IMR-90 (cell line): Measurements from ENCODE around the gene CEP95. TPM values are rescaled to one million over a fixed set of nuclear protein-coding genes. Genes with fewer than 3 reads are reported as not detected.
A peak's percentile ranks its signal among the peaks of the same experiment; 100 is the strongest.

Experiments
- ATAC-seq: fragments of 200-7000 bp; cut with Tn5 transposase; 2 replicates; pipeline ENCODE4 v1.9.1; 2020; ENCODE audit warnings: low read depth, mild to moderate bottlenecking, moderate library complexity
- BruUV-seq: library from RNA; stranded (reverse); fragments of 400-500 nt; replicated peaks from 2 replicates; lab custom pipeline; 2021; lab: Mats Ljungman, UMichigan
- CTCF ChIA-PET: fragments of 300-600 bp; formaldehyde crosslinking; extraction: SDS; loops from one replicate; lab custom pipeline; 2021; ENCODE audit warnings: antibody characterized with exemption; lab: Yijun Ruan, JAX
- POLR2A ChIA-PET: fragments of 300-600 bp; sonication (Branson Sonifier 250); formaldehyde crosslinking; loops from one replicate; lab custom pipeline; 2022; ENCODE audit warnings: antibody characterized with exemption; ENCODE audit not compliant: unreplicated experiment; lab: Charles Lee
- DNase-seq: peaks from one replicate; pipeline ENCODE4 v3.0.0; 2013
- H2AFZ ChIP-seq: replicated peaks from 2 replicates; pipeline ENCODE3; 2013; ENCODE audit warnings: low read length, mild to moderate bottlenecking; ENCODE audit not compliant: poor library complexity
- H2AK5ac ChIP-seq: 2 replicates; pipeline ENCODE4 v1.6.1; 2013; ENCODE audit warnings: low read depth, low read length, inconsistent platforms
- H2AK9ac ChIP-seq: replicated peaks from 2 replicates; pipeline ENCODE3; 2013; ENCODE audit warnings: mild to moderate bottlenecking, low read depth, low read length, moderate library complexity; ENCODE audit not compliant: poor library complexity
- H2BK120ac ChIP-seq: 2 replicates; pipeline ENCODE4 v1.6.1; 2013; ENCODE audit warnings: low read depth, low read length, inconsistent platforms
- H2BK15ac ChIP-seq: 3 replicates; pipeline ENCODE4 v1.6.1; 2013; ENCODE audit warnings: low read depth, low read length, inconsistent platforms
- H2BK20ac ChIP-seq: 2 replicates; pipeline ENCODE4 v1.6.1; 2013; ENCODE audit warnings: low read depth, mild to moderate bottlenecking, inconsistent platforms, low read length, moderate library complexity
- H2BK5ac ChIP-seq: 2 replicates; pipeline ENCODE4 v1.6.1; 2013; ENCODE audit warnings: mild to moderate bottlenecking, low read depth, low read length, inconsistent platforms; ENCODE audit not compliant: poor library complexity, severe bottlenecking
- H3K14ac ChIP-seq: replicated peaks from 2 replicates; pipeline ENCODE4 v1.6.1; 2013; ENCODE audit warnings: low read depth, low read length, inconsistent platforms
- H3K18ac ChIP-seq: 2 replicates; pipeline ENCODE4 v1.6.1; 2013; ENCODE audit warnings: low read depth, low read length, control low read depth
- H3K23ac ChIP-seq: 2 replicates; pipeline ENCODE4 v1.6.1; 2013; ENCODE audit warnings: low read depth, low read length, inconsistent platforms
- H3K27ac ChIP-seq: 2 replicates; pipeline ENCODE4 v1.5.1; 2013; ENCODE audit warnings: mild to moderate bottlenecking, control low read depth, low read length; ENCODE audit not compliant: insufficient read depth
- H3K27me3 ChIP-seq: 2 replicates; pipeline ENCODE4 v1.6.1; 2013; ENCODE audit warnings: low read length; ENCODE audit not compliant: control insufficient read depth, insufficient read depth
- H3K36me3 ChIP-seq: 2 replicates; pipeline ENCODE4 v1.6.1; 2013; ENCODE audit warnings: low read length, mixed read lengths; ENCODE audit not compliant: control insufficient read depth, insufficient read depth
- H3K4ac ChIP-seq: 2 replicates; pipeline ENCODE4 v1.6.1; 2013; ENCODE audit warnings: low read depth, low read length, inconsistent platforms
- H3K4me1 ChIP-seq: 2 replicates; pipeline ENCODE4 v1.6.1; 2013; ENCODE audit warnings: low read length, mixed read lengths; ENCODE audit not compliant: control insufficient read depth, insufficient read depth
- H3K4me2 ChIP-seq: 2 replicates; pipeline ENCODE4 v1.6.1; 2013; ENCODE audit warnings: low read depth, mild to moderate bottlenecking, control low read depth, low read length, moderate library complexity
- H3K4me3 ChIP-seq: 2 replicates; pipeline ENCODE4 v1.5.1; 2013; ENCODE audit warnings: low read depth, mild to moderate bottlenecking, control low read depth, low read length, moderate library complexity; ENCODE audit not compliant: insufficient read depth
- H3K56ac ChIP-seq: 2 replicates; pipeline ENCODE4 v1.6.1; 2013; ENCODE audit warnings: low read length, inconsistent platforms; ENCODE audit not compliant: insufficient read depth; ENCODE audit errors: extremely low read depth
- H3K79me1 ChIP-seq, 2 experiments: 2 replicates each; pipeline ENCODE4 v1.6.1; 2013; ENCODE audit warnings: low read length in 2 of 2, inconsistent platforms in 1 of 2, low read depth in 1 of 2
- H3K9ac ChIP-seq: 2 replicates; pipeline ENCODE4 v1.6.1; 2013; ENCODE audit warnings: low read depth, low read length, control low read depth
- H3K9me1 ChIP-seq: 2 replicates; pipeline ENCODE4 v1.6.1; 2013; ENCODE audit warnings: low read length, inconsistent platforms; ENCODE audit not compliant: insufficient read depth
- H3K9me3 ChIP-seq: 2 replicates; pipeline ENCODE4 v1.6.1; 2013; ENCODE audit warnings: low read length; ENCODE audit not compliant: control insufficient read depth, insufficient read depth
- H4K20me1 ChIP-seq: 2 replicates; pipeline ENCODE4 v1.6.1; 2013; ENCODE audit warnings: low read length, inconsistent platforms; ENCODE audit not compliant: insufficient read depth
- H4K5ac ChIP-seq: 2 replicates; pipeline ENCODE4 v1.6.1; 2013; ENCODE audit warnings: mild to moderate bottlenecking, low read depth, low read length, control low read depth
- H4K8ac ChIP-seq, 2 experiments: 2 replicates each; pipeline ENCODE4 v1.6.1; 2013; ENCODE audit warnings: low read depth in 2 of 2, low read length in 2 of 2, control low read depth in 1 of 2, inconsistent platforms in 1 of 2
- H4K91ac ChIP-seq: 2 replicates; pipeline ENCODE4 v1.6.1; 2013; ENCODE audit warnings: low read depth, low read length, inconsistent platforms; ENCODE audit not compliant: insufficient read depth
- BHLHE40 ChIP-seq: fragments of 150-350 bp; IDR thresholded peaks from 2 replicates; pipeline ENCODE4 v1.6.1; 2016; ENCODE audit warnings: mild to moderate bottlenecking, low read depth, low read length
- CEBPB ChIP-seq: IDR thresholded peaks from 2 replicates; pipeline ENCODE4 v1.6.1; 2012; ENCODE audit warnings: low read depth, low read length, improper control_type of control experiment
- CHD1 ChIP-seq: IDR thresholded peaks from 2 replicates; pipeline ENCODE4 v1.6.1; 2012; ENCODE audit warnings: low read depth, low read length, improper control_type of control experiment
- CTCF ChIP-seq: conservative IDR thresholded peaks from 2 replicates; pipeline ENCODE4 v1.5.1; 2012; ENCODE audit warnings: mild to moderate bottlenecking, low read depth, low read length, improper control_type of control experiment
- ELK1 ChIP-seq: fragments of 150-350 bp; IDR thresholded peaks from 2 replicates; pipeline ENCODE4 v1.6.1; 2016; ENCODE audit warnings: low read depth, mild to moderate bottlenecking, low read length, moderate library complexity, borderline replicate concordance
- FOS ChIP-seq: fragments of 150-350 bp; IDR thresholded peaks from 2 replicates; pipeline ENCODE4 v1.6.1; 2016; ENCODE audit warnings: low read depth, low read length
- MAFK ChIP-seq: IDR thresholded peaks from 2 replicates; pipeline ENCODE4 v1.6.1; 2012; ENCODE audit warnings: low read depth, low read length, improper control_type of control experiment
- MAZ ChIP-seq: IDR thresholded peaks from 2 replicates; pipeline ENCODE4 v1.6.1; 2012; ENCODE audit warnings: low read depth, mild to moderate bottlenecking, low read length, improper control_type of control experiment, moderate library complexity, borderline replicate concordance
- MXI1 ChIP-seq: IDR thresholded peaks from 2 replicates; pipeline ENCODE4 v1.6.1; 2012; ENCODE audit warnings: low read depth, mild to moderate bottlenecking, low read length, moderate library complexity, borderline replicate concordance
- NFE2L2 ChIP-seq: fragments of 150-350 bp; IDR thresholded peaks from 2 replicates; pipeline ENCODE4 v1.6.1; 2016; ENCODE audit warnings: low read depth, mild to moderate bottlenecking, low read length
- POLR2A ChIP-seq: IDR thresholded peaks from 2 replicates; pipeline ENCODE4 v1.6.1; 2012; ENCODE audit warnings: mild to moderate bottlenecking, low read depth, low read length
- RAD21 ChIP-seq: IDR thresholded peaks from 2 replicates; pipeline ENCODE4 v1.6.1; 2012; ENCODE audit warnings: low read length, improper control_type of control experiment
- RCOR1 ChIP-seq: IDR thresholded peaks from 2 replicates; pipeline ENCODE4 v1.6.1; 2012; ENCODE audit warnings: mild to moderate bottlenecking, low read length, improper control_type of control experiment; ENCODE audit not compliant: insufficient replicate concordance
- RFX5 ChIP-seq: IDR thresholded peaks from 2 replicates; pipeline ENCODE4 v1.8.0; 2012; ENCODE audit warnings: low read depth, mild to moderate bottlenecking, low read length, moderate library complexity
- SMC3 ChIP-seq: fragments of 150-350 bp; IDR thresholded peaks from 2 replicates; pipeline ENCODE4 v1.6.1; 2016; ENCODE audit warnings: low read depth, mild to moderate bottlenecking, antibody characterized with exemption, low read length, moderate library complexity
- USF2 ChIP-seq: fragments of 150-350 bp; IDR thresholded peaks from 2 replicates; pipeline ENCODE4 v1.6.1; 2017; ENCODE audit warnings: mild to moderate bottlenecking, antibody characterized with exemption, low read length, low read depth
- WGBS, 2 experiments: methylation state at CpG; one replicate each; pipeline versions ENCODE4 v1.1.5 to v1.1.7; 2013; ENCODE audit warnings: missing lambda C conversion rate in 2 of 2; ENCODE audit not compliant: insufficient read length in 1 of 2; ENCODE audit errors: extremely low coverage in 2 of 2; 5-methylcytosine and 5-hydroxymethylcytosine counted together
- dilution Hi-C: fragments of 300-500 bp; cut with HindIII; formaldehyde crosslinking; loops from one replicate; pipeline ENCODE4 v1.14.3; 2018; ENCODE audit warnings: low sequenced_read_pairs; ENCODE audit not compliant: unreplicated experiment
- in situ Hi-C: fragments of 300-500 bp; cut with MboI; formaldehyde crosslinking; loops from 3 replicates; pipeline ENCODE4 v1.14.3; 2019; ENCODE audit warnings: low sequenced_read_pairs, inconsistent platforms, mixed read lengths
- intact Hi-C: fragments of 100-400 bp; cut with micrococcal nuclease; formaldehyde crosslinking; loops from 2 replicates; pipeline ENCODE4 v1.10.0; 2022
- polyA plus RNA-seq, 3 experiments: library from polyadenylated mRNA; depleted of rRNA; stranded (reverse); fragments of >200 nt; gene quantifications; 2 replicates each; pipeline ENCODE4 v1.2.3, GENCODE V29; 2012; ENCODE audit warnings: low replicate concordance in 1 of 3
- total RNA-seq: library from RNA; depleted of rRNA; stranded (reverse); fragments of >200 nt; gene quantifications from 2 replicates; pipeline ENCODE4 v1.2.3, GENCODE V29; 2012

Gene CEP95
- total and polyA plus RNA-seq, 2 of the 4 experiments (the other 2 are of a cell fraction) = 6.1 to 13.6 TPM

DNA sequence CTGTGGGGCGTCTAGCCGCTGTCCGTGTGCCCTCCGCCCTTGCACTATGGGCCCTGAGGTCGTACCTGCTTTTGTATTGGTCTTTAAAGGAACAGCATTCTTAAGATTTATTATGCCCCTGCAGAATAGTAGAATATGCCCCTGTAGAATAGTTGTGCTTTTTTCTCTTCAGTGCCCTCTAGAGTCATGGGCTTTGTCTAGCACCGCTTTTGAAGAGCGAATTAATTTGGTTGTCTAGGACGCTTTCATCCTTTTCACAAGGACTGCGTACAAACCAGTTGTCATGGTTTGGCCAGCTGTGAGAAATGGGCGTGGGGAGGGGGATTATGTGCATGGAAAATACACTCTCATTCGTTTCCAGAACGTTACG is 621 bp downstream of the CEP95 start:
- H3K18ac ChIP-seq = peak overlapping the region; percentile 11; the same call in 1 of the 2 replicates
- CTCF ChIA-PET = interaction anchor here (0.6 to 1.7 kb wide), 4 partner anchors 10 to 681 kb away, joined by 3 to 5 read pairs (median 4); partner anchors contain the start of gene POLG2
- H4K20me1 ChIP-seq = peaks cover 61% of the 10 kb centered on the region
- H4K8ac ChIP-seq = peak overlapping the region; percentile 50 to 80; a peak in 3 of 4 replicates
- peaks cover 16 to 55% of the 10 kb centered on the region in 2 experiments for H3K79me1 ChIP-seq
- peak overlapping the region; percentile 91 for H2AFZ ChIP-seq
- peak overlapping the region; percentile 89 for H2BK5ac ChIP-seq
- peak overlapping the region; percentile 74 for H3K9ac ChIP-seq
- H2BK15ac ChIP-seq = no peak overlapping the region
- H3K4me3 ChIP-seq = peak overlapping the region; percentile 93
- peak overlapping the region; percentile 65 for H3K56ac ChIP-seq
- POLR2A ChIA-PET = interaction anchor here (0.5 to 1.2 kb wide), 3 partner anchors 16 to 668 kb away, joined by 3 to 10 read pairs (median 3); no protein-coding TSS in a partner anchor
- H3K9me3 ChIP-seq = no peaks in the 10 kb centered on the region
- peaks cover 2% of the 10 kb centered on the region; the same call in 1 of the 2 replicates for H3K4me1 ChIP-seq
- in situ Hi-C loops = no loop called here
- peak overlapping the region; percentile 16; the same call in 1 of the 2 replicates for H2BK120ac ChIP-seq
- peak overlapping the region; percentile 80 for H3K4ac ChIP-seq
- TF ChIP-seq CTCF = peak; percentile 50
- no peak for TF ChIP-seq FOS
- no peak for TF ChIP-seq NFE2L2
- no peak for TF ChIP-seq MAFK
- no peak for TF ChIP-seq MAZ
- TF ChIP-seq MXI1 = 0 out of 2 replicates have a peak, but pooled peaks have one; percentile 47
- TF ChIP-seq SMC3 = peak; percentile 18; the same call in 1 of the 2 replicates
- TF ChIP-seq POLR2A = no peak
- TF ChIP-seq CEBPB = no peak
- 0 out of 2 replicates have a peak, but pooled peaks have one; percentile 5 for TF ChIP-seq RAD21
- no peak for TF ChIP-seq ELK1
- no peak for TF ChIP-seq RFX5
- TF ChIP-seq RCOR1 = no peak
- no peak for TF ChIP-seq CHD1
- TF ChIP-seq USF2 = no peak
- TF ChIP-seq BHLHE40 = no peak
- peaks cover 36% of the 10 kb centered on the region for H3K36me3 ChIP-seq
- H3K23ac ChIP-seq = peak overlapping the region; percentile 88
- dilution Hi-C loops = no loop called here
- peak overlapping the region; percentile 68; the same call in 1 of the 2 replicates for H4K91ac ChIP-seq
- peak; percentile 30 for ATAC-seq
- H3K9me1 ChIP-seq = peaks cover 7% of the 10 kb centered on the region
- intact Hi-C loops = no loop called here
- H3K27ac ChIP-seq = peak overlapping the region; percentile 94
- no CpG with 5 or more reads among the region's 13 CpGs for WGBS, 2 experiments
- H2AK9ac ChIP-seq = peak overlapping the region; percentile 94
- BruUV-seq = no TSS peak
- H3K27me3 ChIP-seq = no peaks in the 10 kb centered on the region
- no peak overlapping the region for H2BK20ac ChIP-seq
- H4K5ac ChIP-seq = peak overlapping the region; percentile 21
- DNase-seq = peak; percentile 68
- H3K14ac ChIP-seq = peak overlapping the region; percentile 83
- peak overlapping the region; percentile 72 for H2AK5ac ChIP-seq
- H3K4me2 ChIP-seq = peak overlapping the region; percentile 94
